Adipose tissue (tissue), 3 donors: Measurements from ENCODE around the gene ELOVL6. TPM values are rescaled to one million over a fixed set of nuclear protein-coding genes. Genes with fewer than 3 reads are reported as not detected.

Experiments used
- H3K27ac ChIP-seq: one replicate; pipeline ENCODE4 v1.5.1; 2013; ENCODE audit warnings: low read depth, low read length
- WGBS, 3 donors: extraction: QIAGEN DNeasy Blood & Tissue Kit; methylation state at CpG; one replicate each; pipeline ENCODE4 v1.1.7; 2013; 5-methylcytosine and 5-hydroxymethylcytosine counted together
- polyA plus RNA-seq, 3 donors: library from polyadenylated mRNA; stranded (reverse); fragments of 200-250 nt; gene quantifications; one replicate each; pipeline ENCODE4 v1.2.3, GENCODE V29; 2013
- donor health status: healthy with polysubstance abuse.
- donor health status: Bipolar disorder and iron deficiency.
- donor health status: healthy.

ELOVL6 gene
- polyA plus RNA-seq, 3 donors: 4.2 to 13.8 (median 4.3) TPM

- H3K27ac ChIP-seq: no peak overlapping the region
- 80 to 95% (median 88%) methylated on average over 2 of the region's 2 CpGs for WGBS, 3 donors
Measured at GRCh38 chr4:110135076-110135475, 63.3 kb downstream of the ELOVL6 start.

GRCh38 chr4:110134269-110134869 lies 64.0 kb downstream of the ELOVL6 start:
- H3K27ac ChIP-seq: no peak overlapping the region
- 76 to 85% (median 78%) methylated on average over 3 of the region's 3 CpGs for WGBS, 3 donors

- no peak overlapping the region for H3K27ac ChIP-seq
- 60 to 83% (median 80%) methylated on average over 6 of the region's 6 CpGs for WGBS, 3 donors
Measured at GRCh38 chr4:110132816-110133719, 65.3 kb downstream of the ELOVL6 start.

GRCh38 chr4:110131916-110132315 lies 66.5 kb downstream of the ELOVL6 start:
- no peak overlapping the region for H3K27ac ChIP-seq
- 75 to 89% (median 86%) methylated on average over 3 of the region's 3 CpGs for WGBS, 3 donors

GRCh38 chr4:110130576-110131358 lies 67.6 kb downstream of the ELOVL6 start:
- WGBS, 3 donors: 89 to 91% (median 91%) methylated on average over 4 of the region's 4 CpGs
- no peak overlapping the region for H3K27ac ChIP-seq

GRCh38 chr4:110129544-110129943 lies 68.9 kb downstream of the ELOVL6 start:
- 82 to 87% (median 85%) methylated on average over 3 of the region's 3 CpGs for WGBS, 3 donors

GRCh38 chr4:110128472-110128919 lies 69.9 kb downstream of the ELOVL6 start:
- 86 to 91% (median 90%) methylated on average over 6 of the region's 6 CpGs for WGBS, 3 donors
- H3K27ac ChIP-seq: no peak overlapping the region

More at GRCh38 chr4:110129544-110129943, 68.9 kb downstream of the ELOVL6 start:
- H3K27ac ChIP-seq: no peak overlapping the region

GRCh38 chr4:110128029-110128428 lies 70.4 kb downstream of the ELOVL6 start:
- WGBS, 3 donors: 74 to 80% (median 79%) methylated on average over 4 of the region's 4 CpGs
- no peak overlapping the region for H3K27ac ChIP-seq

- H3K27ac ChIP-seq: no peak overlapping the region
Measured at GRCh38 chr4:110124711-110125110, 73.7 kb downstream of the ELOVL6 start.

- no peak overlapping the region for H3K27ac ChIP-seq
Measured at GRCh38 chr4:110122201-110122600, 76.2 kb downstream of the ELOVL6 start.

- WGBS, 3 donors: 93 to 96% (median 96%) methylated on average over 6 of the region's 6 CpGs
- H3K27ac ChIP-seq: no peak overlapping the region
Measured at GRCh38 chr4:110120506-110120905, 77.9 kb downstream of the ELOVL6 start.

- H3K27ac ChIP-seq: no peak overlapping the region
- 71 to 89% (median 79%) methylated on average over 1 of the region's 1 CpG for WGBS, 3 donors
Measured at GRCh38 chr4:110119880-110120279, 78.5 kb downstream of the ELOVL6 start.

GRCh38 chr4:110119337-110119736 lies 79.1 kb downstream of the ELOVL6 start:
- WGBS, 3 donors: 47 to 61% (median 56%) methylated on average over 3 of the region's 3 CpGs
- H3K27ac ChIP-seq: no peak overlapping the region

GRCh38 chr4:110112056-110112455 lies 86.4 kb downstream of the ELOVL6 start:
- no peak overlapping the region for H3K27ac ChIP-seq
- WGBS, 3 donors: 97 to 99% (median 98%) methylated on average over 4 of the region's 4 CpGs

GRCh38 chr4:110109455-110109854 lies 89.0 kb downstream of the ELOVL6 start:
- 91 to 95% (median 93%) methylated on average over 3 of the region's 3 CpGs for WGBS, 3 donors
- H3K27ac ChIP-seq: no peak overlapping the region

GRCh38 chr4:110108960-110109359 lies 89.5 kb downstream of the ELOVL6 start:
- no peak overlapping the region for H3K27ac ChIP-seq
- 88 to 100% (median 94%) methylated on average over 1 of the region's 1 CpG for WGBS, 3 donors

GRCh38 chr4:110108422-110108821 lies 90.0 kb downstream of the ELOVL6 start:
- WGBS, 3 donors: 67 to 80% (median 76%) methylated on average over 3 of the region's 3 CpGs
- no peak overlapping the region for H3K27ac ChIP-seq

- no peak overlapping the region for H3K27ac ChIP-seq
Measured at GRCh38 chr4:110107866-110108265, 90.5 kb downstream of the ELOVL6 start.

GRCh38 chr4:110106931-110107296 lies 91.5 kb downstream of the ELOVL6 start:
- no peak overlapping the region for H3K27ac ChIP-seq
- WGBS, 3 donors: 21 to 43% (median 35%) methylated on average over 1 of the region's 1 CpG
